GM21528 (cell line): Measurements from ENCODE around the gene CIAO2B.
"Not testable (repeated sequence)": the region's sequence is repeated elsewhere in the genome, so short reads cannot be mapped to it uniquely, and the experiment has no call there.

Source experiments
- ATAC-seq: cut with Tn5 transposase; IDR thresholded peaks from one replicate; pipeline ENCODE4 v1.9.1; 2021; ENCODE audit warnings: mild to moderate bottlenecking, moderate library complexity; ENCODE audit not compliant: unreplicated experiment, low FRiP score

The CIAO2B gene

DNA sequence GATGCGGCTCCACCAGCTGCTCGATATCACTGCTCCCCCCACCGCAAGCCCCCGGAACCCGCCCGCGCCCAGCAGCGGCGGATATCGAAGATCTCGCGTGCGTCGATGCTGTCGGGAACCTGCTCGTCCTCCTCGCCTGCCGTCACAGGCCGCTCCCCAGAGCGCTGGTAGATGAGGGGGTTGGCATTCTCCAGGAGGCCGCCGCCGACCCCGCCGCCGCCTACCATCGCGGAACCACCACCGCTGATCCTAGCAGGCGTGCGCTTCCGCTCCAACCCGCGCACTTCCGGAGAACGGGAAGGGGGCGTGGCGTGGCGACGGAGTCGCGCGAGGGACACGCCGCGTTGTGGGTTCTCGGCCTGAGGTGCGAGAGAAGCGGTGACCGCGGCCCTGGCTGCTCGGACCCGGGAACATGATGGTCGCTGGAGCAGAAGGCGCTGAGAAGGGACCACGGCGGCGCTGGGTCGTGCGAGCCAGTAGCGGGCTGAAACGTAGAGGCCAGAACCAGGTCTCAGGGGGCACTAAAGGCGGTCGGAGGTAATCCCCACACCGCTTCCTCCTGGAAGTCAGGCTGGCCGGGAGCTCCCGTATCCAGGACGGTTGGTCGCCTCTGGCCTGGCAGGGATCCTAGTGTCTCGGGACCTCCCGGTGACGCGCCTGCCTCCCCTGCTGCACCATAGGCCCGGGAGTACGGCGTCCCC is at the start of gene CIAO2B:
Gene CIAO2B (minus strand): TSS at position 265 of the 701 bp plus-strand sequence. CDS start 38 bp downstream, at position 227.
- ATAC-seq, result peak; percentile 64

GRCh38 chr16:66983033-66983432 is 48.8 kb upstream of the CIAO2B start:
- no peak for ATAC-seq

GRCh38 chr16:66979011-66979717 is 45.0 kb upstream of the CIAO2B start:
- ATAC-seq, result no peak

- ATAC-seq, result no peak
Observed at GRCh38 chr16:66977341-66978113, 43.3 kb upstream of the CIAO2B start.

DNA sequence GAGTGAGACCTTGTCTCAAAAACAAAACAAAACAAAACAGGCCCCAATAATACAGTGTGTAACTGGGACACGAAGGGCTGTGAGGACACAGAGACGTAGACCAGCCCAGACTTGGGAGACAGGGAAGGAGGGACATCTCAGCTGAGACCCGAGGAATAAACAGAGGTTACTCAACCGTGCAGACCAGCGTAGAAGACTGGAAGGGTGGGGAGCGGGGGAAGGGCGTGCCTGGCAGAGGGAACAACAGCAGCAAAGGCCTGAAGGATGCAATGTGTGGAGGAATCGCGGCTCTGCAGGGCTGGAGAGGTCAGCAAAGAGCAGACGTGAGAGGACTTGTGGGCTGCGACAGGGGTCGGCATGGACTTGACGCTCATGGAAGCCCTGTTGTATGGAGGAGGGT is 42.5 kb upstream of the CIAO2B start:
- no peak for ATAC-seq

DNA sequence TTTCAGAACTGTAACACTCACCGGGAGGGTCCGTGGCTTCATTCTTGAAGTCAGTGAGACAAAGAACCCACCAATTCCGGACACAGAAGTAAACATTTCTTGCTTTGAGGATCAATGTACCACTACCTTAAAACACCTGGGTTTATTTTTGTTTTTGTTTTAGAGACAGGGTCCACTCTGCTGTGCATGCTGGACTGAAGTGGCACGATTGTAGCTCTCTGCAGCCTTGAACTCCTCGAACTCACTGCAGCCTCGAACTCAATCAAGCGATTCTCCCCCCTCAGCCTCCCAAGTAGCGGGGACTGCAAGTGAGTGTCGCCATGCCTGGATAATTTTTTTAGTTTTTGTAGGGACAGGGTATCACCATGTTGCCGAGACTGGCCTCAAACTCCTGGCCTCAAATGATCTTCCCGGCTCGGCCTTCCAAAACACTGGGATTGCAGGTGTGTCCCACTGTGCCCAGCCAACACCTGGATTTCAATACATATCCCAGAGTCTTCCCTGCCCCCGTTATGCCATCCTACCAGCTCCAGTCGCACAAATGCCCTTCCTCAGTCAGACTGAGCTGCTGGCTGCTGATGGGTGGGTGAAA is 41.2 kb upstream of the CIAO2B start:
- no peak for ATAC-seq

- ATAC-seq, result not testable (repeated sequence)
Observed at GRCh38 chr16:66974932-66975246, 40.7 kb upstream of the CIAO2B start.

- ATAC-seq, result not testable (repeated sequence)
Observed at GRCh38 chr16:66974156-66974931, 40.1 kb upstream of the CIAO2B start.

DNA sequence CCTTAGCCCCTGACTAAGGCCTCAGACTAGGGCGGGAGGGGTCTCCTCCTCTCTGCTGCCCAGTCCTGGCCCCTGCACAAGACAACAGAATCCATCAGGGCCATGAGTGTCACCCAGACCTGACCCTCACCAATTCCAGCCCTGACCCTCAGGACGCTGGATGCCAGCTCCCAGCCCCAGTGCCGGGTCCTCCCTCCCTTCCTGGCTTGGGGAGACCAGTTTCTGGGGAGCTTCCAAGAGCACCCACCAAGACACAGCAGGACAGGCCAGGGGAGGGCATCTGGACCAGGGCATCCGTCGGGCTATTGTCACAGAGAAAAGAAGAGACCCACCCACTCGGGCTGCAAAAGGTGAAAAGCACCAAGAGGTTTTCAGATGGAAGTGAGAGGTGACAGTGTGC is 39.5 kb upstream of the CIAO2B start:
- ATAC-seq, result no peak

GRCh38 chr16:66972983-66973382 is 38.8 kb upstream of the CIAO2B start:
- ATAC-seq, result no peak

- no peak for ATAC-seq
Observed at GRCh38 chr16:66970775-66971720, 36.8 kb upstream of the CIAO2B start.

- no peak for ATAC-seq
Observed at GRCh38 chr16:66968847-66969246, 34.6 kb upstream of the CIAO2B start.

DNA sequence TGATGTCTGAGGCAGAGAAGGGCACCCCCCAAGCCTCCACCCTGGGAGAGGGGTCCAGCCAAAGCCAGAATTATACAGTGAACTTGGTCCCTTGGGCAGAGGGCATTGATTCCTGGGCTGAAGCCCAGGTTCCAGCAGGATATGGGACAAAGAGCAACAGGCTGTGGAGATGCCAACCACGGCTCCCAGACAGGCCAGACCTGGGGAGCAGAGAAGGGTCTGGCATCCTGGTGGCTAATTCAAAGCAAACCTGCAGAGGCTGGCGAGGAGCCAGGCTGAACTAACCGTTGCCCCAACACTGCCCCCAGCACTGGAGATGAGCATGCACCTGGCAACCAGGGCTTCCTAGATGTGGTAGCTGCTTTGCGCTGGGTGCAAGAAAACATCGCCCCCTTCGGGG is 29.8 kb upstream of the CIAO2B start:
- ATAC-seq, result no peak

GRCh38 chr16:66961914-66962313 is 27.7 kb upstream of the CIAO2B start:
- ATAC-seq, result no peak

DNA sequence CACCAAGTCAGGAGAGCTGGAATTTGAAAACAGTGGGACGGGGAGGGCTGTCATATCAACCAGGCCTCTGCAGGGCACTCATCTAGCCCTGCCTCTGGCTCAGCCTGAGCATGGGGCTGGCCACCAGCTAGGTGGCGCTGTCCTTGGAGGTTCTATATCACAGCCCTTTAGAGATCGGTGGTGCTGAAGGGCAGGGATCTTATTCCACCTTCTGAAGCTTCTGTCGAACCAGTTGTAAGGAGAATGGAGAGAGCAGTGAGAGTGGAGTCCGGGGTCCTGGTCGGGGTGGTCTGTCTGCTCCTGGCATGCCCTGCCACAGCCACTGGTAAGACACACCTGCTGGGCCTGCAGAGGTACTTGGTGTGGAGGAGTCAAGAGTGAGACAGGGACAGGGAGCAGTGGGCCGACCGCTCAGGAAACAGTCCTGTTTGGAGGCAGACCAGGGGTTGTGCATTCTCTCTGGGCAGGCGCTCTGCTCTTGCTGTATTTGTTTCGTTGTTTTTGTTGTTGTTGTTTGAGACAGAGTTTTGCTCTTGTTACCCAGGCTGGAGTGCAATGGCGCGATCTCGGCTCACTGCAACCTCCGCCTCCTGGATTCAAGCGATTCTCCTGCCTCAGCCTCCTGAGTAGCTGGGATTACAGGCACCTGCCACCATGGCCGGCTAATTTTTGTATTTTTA is 27.0 kb upstream of the CIAO2B start, which contains the start of gene CES3:
Gene CES3 (plus strand): TSS at position 202 of the 680 bp plus-strand sequence. CDS start 42 bp downstream, at position 244.
- no peak for ATAC-seq

GRCh38 chr16:66960270-66960669 is 26.1 kb upstream of the CIAO2B start:
- no peak for ATAC-seq

DNA sequence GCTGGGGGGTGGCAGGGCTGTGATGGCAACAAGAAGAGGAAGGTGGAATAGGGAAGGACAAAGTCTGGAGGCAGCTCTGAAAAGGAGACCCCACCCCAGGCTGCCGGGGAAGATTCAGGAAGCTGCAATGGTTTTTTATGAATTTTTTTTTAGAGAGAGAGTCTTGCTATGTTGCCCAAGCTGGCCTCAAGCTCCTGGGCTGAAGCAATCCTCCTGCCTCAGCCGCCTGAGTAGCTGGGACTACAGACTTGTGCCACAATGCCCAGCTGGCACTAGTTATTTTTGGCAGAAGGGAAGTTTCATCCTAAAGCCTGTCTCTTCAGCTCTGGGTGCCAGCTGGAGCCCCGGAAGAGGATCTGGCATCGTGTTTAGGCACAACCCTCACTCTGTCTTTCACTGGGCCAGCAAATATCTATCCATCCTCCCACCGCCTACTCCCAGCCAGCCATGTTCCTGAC is 25.5 kb upstream of the CIAO2B start:
- ATAC-seq, result no peak
